ENCODE data around the gene MED12.

DNA sequence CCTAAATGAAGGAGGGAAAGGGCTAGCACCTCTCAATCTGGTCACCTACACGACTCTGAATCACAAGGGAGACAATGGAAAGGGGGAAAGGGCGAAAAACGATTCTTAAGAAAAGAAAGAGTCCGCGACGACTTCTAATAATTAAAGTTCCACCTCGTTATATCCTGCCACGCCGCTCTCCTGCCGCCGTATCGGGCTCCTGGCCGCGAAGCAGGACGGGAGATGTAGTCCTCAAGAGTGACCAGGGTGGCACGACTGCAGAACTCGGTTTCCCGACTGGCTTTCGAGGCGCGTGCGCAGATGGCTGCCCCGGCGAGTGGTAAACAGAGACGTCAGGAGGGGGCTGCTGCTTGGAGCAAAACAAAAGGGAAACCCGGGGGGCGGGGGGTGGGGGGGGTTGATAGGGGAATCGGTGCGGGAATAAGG is 22.8 kb upstream of the MED12 start, which contains the start of gene FOXO4:
- TF ChIP-seq, protein P1, sequence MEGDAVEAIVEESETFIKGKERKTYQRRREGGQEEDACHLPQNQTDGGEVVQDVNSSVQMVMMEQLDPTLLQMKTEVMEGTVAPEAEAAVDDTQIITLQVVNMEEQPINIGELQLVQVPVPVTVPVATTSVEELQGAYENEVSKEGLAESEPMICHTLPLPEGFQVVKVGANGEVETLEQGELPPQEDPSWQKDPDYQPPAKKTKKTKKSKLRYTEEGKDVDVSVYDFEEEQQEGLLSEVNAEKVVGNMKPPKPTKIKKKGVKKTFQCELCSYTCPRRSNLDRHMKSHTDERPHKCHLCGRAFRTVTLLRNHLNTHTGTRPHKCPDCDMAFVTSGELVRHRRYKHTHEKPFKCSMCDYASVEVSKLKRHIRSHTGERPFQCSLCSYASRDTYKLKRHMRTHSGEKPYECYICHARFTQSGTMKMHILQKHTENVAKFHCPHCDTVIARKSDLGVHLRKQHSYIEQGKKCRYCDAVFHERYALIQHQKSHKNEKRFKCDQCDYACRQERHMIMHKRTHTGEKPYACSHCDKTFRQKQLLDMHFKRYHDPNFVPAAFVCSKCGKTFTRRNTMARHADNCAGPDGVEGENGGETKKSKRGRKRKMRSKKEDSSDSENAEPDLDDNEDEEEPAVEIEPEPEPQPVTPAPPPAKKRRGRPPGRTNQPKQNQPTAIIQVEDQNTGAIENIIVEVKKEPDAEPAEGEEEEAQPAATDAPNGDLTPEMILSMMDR (IDR thresholded peaks at IDR 0.05), result no peak
- TF ChIP-seq POLR2A (IDR thresholded peaks at IDR 0.05), result no peak

Measured in stomach (tissue), 4 donors.